ENCODE data around the gene SATL1. TPM values are rescaled to one million over a fixed set of nuclear protein-coding genes. Genes with fewer than 3 reads are reported as not detected.
A peak's percentile ranks its signal among the peaks of the same experiment; 100 is the strongest.

The SATL1 gene
- total and polyA plus RNA-seq, 9 of the 15 experiments (the other 6 are each of a cell fraction or from before 2014, with no cell fraction given): 0.03 to 0.07 (median 0.05) TPM; not detected in 3

GRCh38 chrX:85084770-85085393 lies 158.7 kb downstream of the SATL1 start:
- no peaks in the 10 kb centered on the region for H4K20me1 ChIP-seq (replicated peaks; ENCODE audit: control insufficient read depth, insufficient read depth, low read length)
- no peaks in the 10 kb centered on the region for H3K27me3 ChIP-seq (ENCODE audit: control insufficient read depth in 2 of 2, insufficient read depth in 2 of 2, low read length in 2 of 2)
- peak; percentile 70; the same call in 2 of the 3 replicates for ATAC-seq
- no peak overlapping the region for H2AFZ ChIP-seq (ENCODE audit: low read depth, low read length)
- H3K4me3 ChIP-seq: no peak overlapping the region
- peak; percentile 23 to 49 (median 42) for DNase-seq (ENCODE audit: extremely low read depth in 1 of 4, low spot score in 3 of 4)
- H3K4me1 ChIP-seq (replicated peaks in 1 of 2; ENCODE audit: control insufficient read depth in 2 of 2, insufficient read depth in 2 of 2, low read length in 2 of 2): no peaks in the 10 kb centered on the region
- CTCF ChIA-PET (ENCODE audit: low intra/inter-chr PET ratio): interaction anchor here (0.6 to 1.0 kb wide), 2 partner anchors 459 to 499 kb away, joined by 3 read pairs; no protein-coding TSS in a partner anchor
- TF ChIP-seq RAD21 (CRISPR knock-in tag; conservative IDR thresholded peaks at IDR 0.05 in 1 of 2, IDR thresholded peaks at IDR 0.05 in 1 of 2) (peak; percentile 30 to 47), ZNF444 (CRISPR knock-in tag; IDR thresholded peaks at IDR 0.05) (no peak), U2AF2 (optimal IDR thresholded peaks at IDR 0.05; ENCODE audit: low read depth, low read length) (no peak), BCLAF1 (IDR thresholded peaks at IDR 0.05; ENCODE audit: borderline replicate concordance in 1 of 2, control insufficient read depth in 1 of 2, low read depth in 2 of 2, low read length in 1 of 2) (no peak)
- TF ChIP-seq, protein P1, sequence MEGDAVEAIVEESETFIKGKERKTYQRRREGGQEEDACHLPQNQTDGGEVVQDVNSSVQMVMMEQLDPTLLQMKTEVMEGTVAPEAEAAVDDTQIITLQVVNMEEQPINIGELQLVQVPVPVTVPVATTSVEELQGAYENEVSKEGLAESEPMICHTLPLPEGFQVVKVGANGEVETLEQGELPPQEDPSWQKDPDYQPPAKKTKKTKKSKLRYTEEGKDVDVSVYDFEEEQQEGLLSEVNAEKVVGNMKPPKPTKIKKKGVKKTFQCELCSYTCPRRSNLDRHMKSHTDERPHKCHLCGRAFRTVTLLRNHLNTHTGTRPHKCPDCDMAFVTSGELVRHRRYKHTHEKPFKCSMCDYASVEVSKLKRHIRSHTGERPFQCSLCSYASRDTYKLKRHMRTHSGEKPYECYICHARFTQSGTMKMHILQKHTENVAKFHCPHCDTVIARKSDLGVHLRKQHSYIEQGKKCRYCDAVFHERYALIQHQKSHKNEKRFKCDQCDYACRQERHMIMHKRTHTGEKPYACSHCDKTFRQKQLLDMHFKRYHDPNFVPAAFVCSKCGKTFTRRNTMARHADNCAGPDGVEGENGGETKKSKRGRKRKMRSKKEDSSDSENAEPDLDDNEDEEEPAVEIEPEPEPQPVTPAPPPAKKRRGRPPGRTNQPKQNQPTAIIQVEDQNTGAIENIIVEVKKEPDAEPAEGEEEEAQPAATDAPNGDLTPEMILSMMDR (IDR thresholded peaks at IDR 0.05 in 2 of 3, conservative IDR thresholded peaks at IDR 0.05 in 1 of 3; ENCODE audit: insufficient read depth in 2 of 3, low read depth in 1 of 3, low read length in 3 of 3): peak; percentile 33 to 55 (median 39); a peak in 3 of 6 replicates
- no peaks in the 10 kb centered on the region for H3K9me1 ChIP-seq (ENCODE audit: control insufficient read depth, insufficient read depth, low read length)
- POLR2A ChIA-PET: interaction anchor here (0.6 kb wide), 1 partner anchor 16 kb away, joined by 3 read pairs; no protein-coding TSS in a partner anchor
- no peak overlapping the region for H3K27ac ChIP-seq (ENCODE audit: extremely low read depth, low read depth, low read length)
- H3K9me3 ChIP-seq (replicated peaks; ENCODE audit: control insufficient read depth, insufficient read depth, low read depth, low read length): no peaks in the 10 kb centered on the region
- in situ Hi-C loops (cut with MboI) (no loop called here), intact Hi-C loops (cut with micrococcal nuclease) (loop anchor here (2.0 kb wide), 1 partner anchor 24 kb away; no protein-coding TSS in a partner anchor)
- no peaks in the 10 kb centered on the region for H3K79me2 ChIP-seq (ENCODE audit: control insufficient read depth, insufficient read depth, low read length)
- no peak overlapping the region for H3K9ac ChIP-seq (ENCODE audit: insufficient read depth in 1 of 2, low read depth in 2 of 2, low read length in 2 of 2)
- no TSS peak for BruUV-seq (replicated peaks)
- peaks cover 4% of the 10 kb centered on the region; the same call in 2 of the 3 replicates for H3K36me3 ChIP-seq (ENCODE audit: control insufficient read depth, insufficient read depth, low read length)
- H3K4me2 ChIP-seq (ENCODE audit: insufficient read depth, low read length): no peak overlapping the region
- no peak for FAIRE-seq
- 40% methylated on average over 2 of the region's 2 CpGs for WGBS (ENCODE audit: insufficient coverage, low coverage, missing lambda C conversion rate)

Data from K562 (cell line).